ENCODE measurements around the gene RFPL1. TPM values are rescaled to one million over a fixed set of nuclear protein-coding genes. Genes with fewer than 3 reads are reported as not detected.

The RFPL1 gene
- polyA plus RNA-seq, 1 donor from 2014 or later = not detected

GRCh38 chr22:29483254-29483653, 44.9 kb downstream of the RFPL1 start:
- H3K36me3 ChIP-seq (ENCODE audit: insufficient read depth, low read length) = no peaks in the 10 kb centered on the region
- H3K4me2 ChIP-seq (ENCODE audit: low read length) = no peak overlapping the region
- peaks cover 42% of the 10 kb centered on the region for H3K27me3 ChIP-seq (ENCODE audit: insufficient read depth, low read depth, low read length)
- no peaks in the 10 kb centered on the region for H3K79me2 ChIP-seq (replicated peaks; ENCODE audit: insufficient read depth, low read length)
- H3K27ac ChIP-seq (ENCODE audit: low read length) = no peak overlapping the region
- H3F3A ChIP-seq (ENCODE audit: insufficient read depth, low read length, poor library complexity, severe bottlenecking) = no peaks in the 10 kb centered on the region
- no peak overlapping the region for H2AFZ ChIP-seq (ENCODE audit: low read depth, low read length)
- no peaks in the 10 kb centered on the region for H3K9me2 ChIP-seq (ENCODE audit: insufficient read depth, low read length)
- H3K4me3 ChIP-seq (ENCODE audit: low read length) = no peak overlapping the region
- no peaks in the 10 kb centered on the region for H3K9me3 ChIP-seq (ENCODE audit: low read length)
- H3K9ac ChIP-seq (ENCODE audit: low read length) = no peak overlapping the region
- no peaks in the 10 kb centered on the region for H4K20me1 ChIP-seq (ENCODE audit: insufficient read depth)
- TF ChIP-seq RAD21 (conservative IDR thresholded peaks at IDR 0.05) (no peak), CTCF (IDR thresholded peaks at IDR 0.05; ENCODE audit: poor library complexity, severe bottlenecking) (no peak), SMC3 (conservative IDR thresholded peaks at IDR 0.05; ENCODE audit: poor library complexity) (no peak), TAF1 (IDR thresholded peaks at IDR 0.05; ENCODE audit: low read depth) (no peak), EZH2 (IDR thresholded peaks at IDR 0.05; ENCODE audit: borderline replicate concordance, insufficient read depth, low read length, poor library complexity, severe bottlenecking) (no peak), EP300 (conservative IDR thresholded peaks at IDR 0.05; ENCODE audit: poor library complexity, severe bottlenecking) (no peak), MXI1 (conservative IDR thresholded peaks at IDR 0.05; ENCODE audit: poor library complexity, severe bottlenecking) (no peak), POLR2AphosphoS5 (IDR thresholded peaks at IDR 0.05) (no peak)
- TF ChIP-seq, protein P1, sequence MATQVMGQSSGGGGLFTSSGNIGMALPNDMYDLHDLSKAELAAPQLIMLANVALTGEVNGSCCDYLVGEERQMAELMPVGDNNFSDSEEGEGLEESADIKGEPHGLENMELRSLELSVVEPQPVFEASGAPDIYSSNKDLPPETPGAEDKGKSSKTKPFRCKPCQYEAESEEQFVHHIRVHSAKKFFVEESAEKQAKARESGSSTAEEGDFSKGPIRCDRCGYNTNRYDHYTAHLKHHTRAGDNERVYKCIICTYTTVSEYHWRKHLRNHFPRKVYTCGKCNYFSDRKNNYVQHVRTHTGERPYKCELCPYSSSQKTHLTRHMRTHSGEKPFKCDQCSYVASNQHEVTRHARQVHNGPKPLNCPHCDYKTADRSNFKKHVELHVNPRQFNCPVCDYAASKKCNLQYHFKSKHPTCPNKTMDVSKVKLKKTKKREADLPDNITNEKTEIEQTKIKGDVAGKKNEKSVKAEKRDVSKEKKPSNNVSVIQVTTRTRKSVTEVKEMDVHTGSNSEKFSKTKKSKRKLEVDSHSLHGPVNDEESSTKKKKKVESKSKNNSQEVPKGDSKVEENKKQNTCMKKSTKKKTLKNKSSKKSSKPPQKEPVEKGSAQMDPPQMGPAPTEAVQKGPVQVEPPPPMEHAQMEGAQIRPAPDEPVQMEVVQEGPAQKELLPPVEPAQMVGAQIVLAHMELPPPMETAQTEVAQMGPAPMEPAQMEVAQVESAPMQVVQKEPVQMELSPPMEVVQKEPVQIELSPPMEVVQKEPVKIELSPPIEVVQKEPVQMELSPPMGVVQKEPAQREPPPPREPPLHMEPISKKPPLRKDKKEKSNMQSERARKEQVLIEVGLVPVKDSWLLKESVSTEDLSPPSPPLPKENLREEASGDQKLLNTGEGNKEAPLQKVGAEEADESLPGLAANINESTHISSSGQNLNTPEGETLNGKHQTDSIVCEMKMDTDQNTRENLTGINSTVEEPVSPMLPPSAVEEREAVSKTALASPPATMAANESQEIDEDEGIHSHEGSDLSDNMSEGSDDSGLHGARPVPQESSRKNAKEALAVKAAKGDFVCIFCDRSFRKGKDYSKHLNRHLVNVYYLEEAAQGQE (IDR thresholded peaks at IDR 0.05; ENCODE audit: borderline replicate concordance) = no peak

- Histone ChIP-seq H3K9ac (ENCODE audit: low read length) (no peak overlapping the region), H3K4me3 (ENCODE audit: low read length) (no peak overlapping the region), H3K27me3 (ENCODE audit: insufficient read depth, low read depth, low read length) (peaks cover 28% of the 10 kb centered on the region), H2AFZ (ENCODE audit: low read depth, low read length) (no peak overlapping the region), H3K9me2 (ENCODE audit: insufficient read depth, low read length) (no peaks in the 10 kb centered on the region), H3K79me2 (replicated peaks; ENCODE audit: insufficient read depth, low read length) (no peaks in the 10 kb centered on the region), H3K9me3 (ENCODE audit: low read length) (no peaks in the 10 kb centered on the region), H4K20me1 (ENCODE audit: insufficient read depth) (no peaks in the 10 kb centered on the region), H3K27ac (ENCODE audit: low read length) (no peak overlapping the region), H3K36me3 (ENCODE audit: insufficient read depth, low read length) (no peaks in the 10 kb centered on the region), H3K4me2 (ENCODE audit: low read length) (no peak overlapping the region), H3F3A (ENCODE audit: insufficient read depth, low read length, poor library complexity, severe bottlenecking) (no peaks in the 10 kb centered on the region)
- TF ChIP-seq RAD21 (conservative IDR thresholded peaks at IDR 0.05) (no peak), TAF1 (IDR thresholded peaks at IDR 0.05; ENCODE audit: low read depth) (no peak), EP300 (conservative IDR thresholded peaks at IDR 0.05; ENCODE audit: poor library complexity, severe bottlenecking) (no peak), SMC3 (conservative IDR thresholded peaks at IDR 0.05; ENCODE audit: poor library complexity) (no peak), CTCF (IDR thresholded peaks at IDR 0.05; ENCODE audit: poor library complexity, severe bottlenecking) (no peak), MXI1 (conservative IDR thresholded peaks at IDR 0.05; ENCODE audit: poor library complexity, severe bottlenecking) (no peak), POLR2AphosphoS5 (IDR thresholded peaks at IDR 0.05) (no peak), EZH2 (IDR thresholded peaks at IDR 0.05; ENCODE audit: borderline replicate concordance, insufficient read depth, low read length, poor library complexity, severe bottlenecking) (no peak)
- TF ChIP-seq, protein P1 (IDR thresholded peaks at IDR 0.05; ENCODE audit: borderline replicate concordance) = no peak
These were observed 46.3 kb downstream of the RFPL1 start for GRCh38 chr22:29484642-29485041.
